IMR-90 (cell line): Measurements from ENCODE around the gene AMPD2.

Experiments used
- BHLHE40 ChIP-seq: fragments of 150-350 bp; IDR thresholded peaks from 2 replicates; pipeline ENCODE4 v1.6.1; 2016; ENCODE audit warnings: mild to moderate bottlenecking, low read depth, low read length
- CEBPB ChIP-seq: IDR thresholded peaks from 2 replicates; pipeline ENCODE4 v1.6.1; 2012; ENCODE audit warnings: low read depth, low read length, improper control_type of control experiment
- CTCF ChIP-seq: conservative IDR thresholded peaks from 2 replicates; pipeline ENCODE4 v1.5.1; 2012; ENCODE audit warnings: mild to moderate bottlenecking, low read depth, low read length, improper control_type of control experiment
- ELK1 ChIP-seq: fragments of 150-350 bp; IDR thresholded peaks from 2 replicates; pipeline ENCODE4 v1.6.1; 2016; ENCODE audit warnings: low read depth, mild to moderate bottlenecking, low read length, moderate library complexity, borderline replicate concordance
- FOS ChIP-seq: fragments of 150-350 bp; IDR thresholded peaks from 2 replicates; pipeline ENCODE4 v1.6.1; 2016; ENCODE audit warnings: low read depth, low read length
- MAZ ChIP-seq: IDR thresholded peaks from 2 replicates; pipeline ENCODE4 v1.6.1; 2012; ENCODE audit warnings: low read depth, mild to moderate bottlenecking, low read length, improper control_type of control experiment, moderate library complexity, borderline replicate concordance
- MXI1 ChIP-seq: IDR thresholded peaks from 2 replicates; pipeline ENCODE4 v1.6.1; 2012; ENCODE audit warnings: low read depth, mild to moderate bottlenecking, low read length, moderate library complexity, borderline replicate concordance
- NFE2L2 ChIP-seq: fragments of 150-350 bp; IDR thresholded peaks from 2 replicates; pipeline ENCODE4 v1.6.1; 2016; ENCODE audit warnings: low read depth, mild to moderate bottlenecking, low read length
- POLR2A ChIP-seq: IDR thresholded peaks from 2 replicates; pipeline ENCODE4 v1.6.1; 2012; ENCODE audit warnings: mild to moderate bottlenecking, low read depth, low read length
- RAD21 ChIP-seq: IDR thresholded peaks from 2 replicates; pipeline ENCODE4 v1.6.1; 2012; ENCODE audit warnings: low read length, improper control_type of control experiment
- RCOR1 ChIP-seq: IDR thresholded peaks from 2 replicates; pipeline ENCODE4 v1.6.1; 2012; ENCODE audit warnings: mild to moderate bottlenecking, low read length, improper control_type of control experiment; ENCODE audit not compliant: insufficient replicate concordance
- RFX5 ChIP-seq: IDR thresholded peaks from 2 replicates; pipeline ENCODE4 v1.8.0; 2012; ENCODE audit warnings: low read depth, mild to moderate bottlenecking, low read length, moderate library complexity
- SMC3 ChIP-seq: fragments of 150-350 bp; IDR thresholded peaks from 2 replicates; pipeline ENCODE4 v1.6.1; 2016; ENCODE audit warnings: low read depth, mild to moderate bottlenecking, antibody characterized with exemption, low read length, moderate library complexity
- USF2 ChIP-seq: fragments of 150-350 bp; IDR thresholded peaks from 2 replicates; pipeline ENCODE4 v1.6.1; 2017; ENCODE audit warnings: mild to moderate bottlenecking, antibody characterized with exemption, low read length, low read depth

GRCh38 chr1:109622137-109622892 is 2.7 kb downstream of the AMPD2 start:
- no peak for TF ChIP-seq CTCF
- TF ChIP-seq BHLHE40: no peak
- TF ChIP-seq POLR2A: no peak
- no peak for TF ChIP-seq CEBPB
- no peak for TF ChIP-seq USF2
- no peak for TF ChIP-seq NFE2L2
- TF ChIP-seq RAD21: no peak
- TF ChIP-seq MXI1: no peak
- TF ChIP-seq SMC3: no peak
- no peak for TF ChIP-seq RCOR1
- TF ChIP-seq FOS: no peak
- TF ChIP-seq MAZ: no peak
- TF ChIP-seq ELK1: no peak
- no peak for TF ChIP-seq RFX5
